Suprapubic skin (tissue), 4 donors: ENCODE measurements around the gene EPSTI1. TPM values are rescaled to one million over a fixed set of nuclear protein-coding genes. Genes with fewer than 3 reads are reported as not detected.

Experiments
- DNase-seq, 2 donors: peaks; one replicate each; pipeline ENCODE4 v3.0.0-alpha.2; 2019; ENCODE audit warnings: low spot score in 2 of 2
- H3K27ac ChIP-seq: fragments of 200-600 bp; sonication (generic); one replicate; pipeline ENCODE4 v1.5.1; 2019
- H3K27me3 ChIP-seq: fragments of 200-600 bp; sonication (generic); one replicate; pipeline ENCODE4 v1.5.1; 2019
- H3K36me3 ChIP-seq: fragments of 200-600 bp; sonication (generic); one replicate; pipeline ENCODE4 v1.5.1; 2019
- H3K4me1 ChIP-seq: fragments of 200-600 bp; sonication (generic); one replicate; pipeline ENCODE4 v1.5.1; 2019
- H3K4me3 ChIP-seq: fragments of 200-600 bp; sonication (generic); one replicate; pipeline ENCODE4 v1.5.1; 2019; ENCODE audit warnings: mild to moderate bottlenecking
- H3K9me3 ChIP-seq: fragments of 200-600 bp; sonication (generic); one replicate; pipeline ENCODE4 v1.5.1; 2019
- CTCF ChIP-seq, 2 donors: fragments of 200-600 bp in 1 of 2; fragments of 450-650 bp in 1 of 2; sonication (generic) in 1 of 2; IDR thresholded peaks; one replicate each; pipeline ENCODE4 v1.5.1; 2016 to 2019; ENCODE audit warnings: antibody characterized with exemption in 2 of 2, mild to moderate bottlenecking in 1 of 2, moderate library complexity in 1 of 2
- EP300 ChIP-seq: sonication (generic); formaldehyde crosslinking; IDR thresholded peaks from one replicate; pipeline ENCODE4 v1.6.1; 2017; ENCODE audit warnings: antibody characterized with exemption
- POLR2A ChIP-seq, 2 donors: fragments of 450-650 bp; IDR thresholded peaks; one replicate each; pipeline ENCODE4 v1.6.1; 2017; ENCODE audit warnings: antibody characterized with exemption in 2 of 2, mild to moderate bottlenecking in 2 of 2, moderate library complexity in 2 of 2
- POLR2AphosphoS5 ChIP-seq, 3 donors: sonication (generic); formaldehyde crosslinking; IDR thresholded peaks; one replicate each; pipeline ENCODE4 v1.6.1; 2017; ENCODE audit warnings: antibody characterized with exemption in 3 of 3
- WGBS: methylation state at CpG from one replicate; pipeline ENCODE4 v1.1.5; 2018; 5-methylcytosine and 5-hydroxymethylcytosine counted together
- total RNA-seq, 4 donors: library from RNA; depleted of rRNA; stranded (reverse); fragments of >200 nt; gene quantifications; one replicate each; pipeline ENCODE4 v1.1.0, GENCODE V29; 2016

EPSTI1 gene
- total RNA-seq, 4 donors from 2014 or later = 0.53 to 2.7 (median 1.1) TPM

GRCh38 chr13:42981317-42981716, 10.7 kb downstream of the EPSTI1 start:
- Histone ChIP-seq H3K27me3 (no peaks in the 10 kb centered on the region), H3K36me3 (no peaks in the 10 kb centered on the region), H3K9me3 (no peaks in the 10 kb centered on the region), H3K4me1 (peaks cover 16% of the 10 kb centered on the region), H3K4me3 (no peak overlapping the region), H3K27ac (no peak overlapping the region)
- no peak for DNase-seq
- TF ChIP-seq EP300 (no peak), CTCF (IDR thresholded peaks at IDR 0.05) (no peak), POLR2A (IDR thresholded peaks at IDR 0.05) (no peak)
- WGBS = 15% methylated on average over 3 of the region's 3 CpGs

- H3K4me1 ChIP-seq = no peaks in the 10 kb centered on the region
- no peaks in the 10 kb centered on the region for H3K9me3 ChIP-seq
- WGBS = 92% methylated on average over 1 of the region's 1 CpG
- H3K27ac ChIP-seq = no peak overlapping the region
- TF ChIP-seq POLR2A (IDR thresholded peaks at IDR 0.05) (no peak), POLR2AphosphoS5 (IDR thresholded peaks at IDR 0.05) (no peak)
- H3K27me3 ChIP-seq = no peaks in the 10 kb centered on the region
- no peaks in the 10 kb centered on the region for H3K36me3 ChIP-seq
- H3K4me3 ChIP-seq = no peak overlapping the region
- DNase-seq = no peak
Observed at GRCh38 chr13:42977219-42977659, 14.8 kb downstream of the EPSTI1 start.

- Histone ChIP-seq H3K27ac (no peak overlapping the region), H3K9me3 (no peaks in the 10 kb centered on the region), H3K27me3 (no peaks in the 10 kb centered on the region), H3K36me3 (no peaks in the 10 kb centered on the region), H3K4me1 (no peaks in the 10 kb centered on the region), H3K4me3 (no peak overlapping the region)
- DNase-seq = no peak
- TF ChIP-seq CTCF (IDR thresholded peaks at IDR 0.05) (no peak), POLR2AphosphoS5 (IDR thresholded peaks at IDR 0.05) (no peak), POLR2A (IDR thresholded peaks at IDR 0.05) (no peak), EP300 (no peak)
- WGBS = 97% methylated on average over 3 of the region's 3 CpGs
Observed at GRCh38 chr13:42976066-42976465, 16.0 kb downstream of the EPSTI1 start.

- WGBS = 93% methylated on average over 3 of the region's 3 CpGs
- Histone ChIP-seq H3K27ac (no peak overlapping the region), H3K4me3 (no peak overlapping the region), H3K36me3 (no peaks in the 10 kb centered on the region), H3K9me3 (no peaks in the 10 kb centered on the region), H3K4me1 (peaks cover 13% of the 10 kb centered on the region), H3K27me3 (no peaks in the 10 kb centered on the region)
- DNase-seq = no peak
- TF ChIP-seq POLR2AphosphoS5 (IDR thresholded peaks at IDR 0.05) (no peak), CTCF (IDR thresholded peaks at IDR 0.05) (no peak), POLR2A (IDR thresholded peaks at IDR 0.05) (no peak), EP300 (no peak)
Observed at GRCh38 chr13:42973581-42973980, 18.5 kb downstream of the EPSTI1 start.

- H3K4me3 ChIP-seq = no peak overlapping the region
- no peaks in the 10 kb centered on the region for H3K27me3 ChIP-seq
- no peaks in the 10 kb centered on the region for H3K9me3 ChIP-seq
- no peaks in the 10 kb centered on the region for H3K36me3 ChIP-seq
- no peak for TF ChIP-seq POLR2A (IDR thresholded peaks at IDR 0.05)
- TF ChIP-seq POLR2AphosphoS5 (IDR thresholded peaks at IDR 0.05) = no peak
- TF ChIP-seq EP300 = no peak
- no peak for TF ChIP-seq CTCF (IDR thresholded peaks at IDR 0.05)
- no peak for DNase-seq
- 90% methylated on average over 9 of the region's 9 CpGs for WGBS
- peaks cover 23% of the 10 kb centered on the region for H3K4me1 ChIP-seq
- no peak overlapping the region for H3K27ac ChIP-seq
Observed at GRCh38 chr13:42971691-42972347, 20.2 kb downstream of the EPSTI1 start.
